NCI-H82 treated with DMSO at 0.1 percent for 48 hours (cell line): ENCODE measurements around the gene SHISA5.

ENCODE experiments used
- DNase-seq: peaks from one replicate; lab custom pipeline; 2025; ENCODE audit not compliant: unreplicated experiment; lab: John Stamatoyannopoulos, UW

The SHISA5 gene

DNA sequence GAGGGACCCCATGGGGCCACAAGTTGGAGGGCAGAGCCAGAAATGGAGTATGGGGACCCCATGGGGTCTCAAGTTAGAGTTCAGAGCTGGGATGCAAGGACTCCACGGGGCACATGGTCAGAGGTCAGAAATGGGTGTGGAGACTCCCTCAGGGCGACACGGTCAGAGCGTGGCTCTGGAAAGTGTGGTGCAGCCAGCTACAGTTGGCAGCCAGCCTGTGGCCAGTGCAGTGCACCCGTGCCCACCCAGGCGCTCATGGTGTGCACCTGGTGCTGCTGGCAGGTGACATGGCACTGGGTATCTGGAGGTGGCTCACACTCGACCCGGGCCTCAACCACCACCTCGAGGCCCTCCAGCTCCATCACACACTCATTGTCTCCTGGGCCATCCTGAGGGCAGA lies 85.3 kb downstream of the SHISA5 start:
- no peak for DNase-seq

DNA sequence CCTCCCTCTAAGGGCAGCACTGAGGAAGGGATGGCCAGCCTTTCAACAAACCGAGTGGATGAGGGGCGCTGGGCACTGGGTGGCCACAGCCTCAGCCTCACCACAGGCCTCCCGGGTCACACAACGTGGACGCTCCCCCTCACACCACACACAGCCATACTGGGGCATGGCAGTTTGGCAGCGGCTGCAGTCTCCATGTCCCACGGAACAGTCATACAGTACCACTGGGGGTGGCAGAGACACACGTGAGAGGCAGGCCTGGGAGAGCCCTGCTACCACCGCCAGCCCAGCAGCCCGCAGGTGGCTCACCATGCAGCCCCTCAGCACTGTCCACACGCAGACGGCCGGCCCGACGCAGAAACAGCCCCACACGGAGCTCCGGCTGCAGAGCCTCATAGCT lies 85.8 kb downstream of the SHISA5 start:
- no peak for DNase-seq
